ENCODE measurements around the gene TBC1D13.

The TBC1D13 gene

DNA sequence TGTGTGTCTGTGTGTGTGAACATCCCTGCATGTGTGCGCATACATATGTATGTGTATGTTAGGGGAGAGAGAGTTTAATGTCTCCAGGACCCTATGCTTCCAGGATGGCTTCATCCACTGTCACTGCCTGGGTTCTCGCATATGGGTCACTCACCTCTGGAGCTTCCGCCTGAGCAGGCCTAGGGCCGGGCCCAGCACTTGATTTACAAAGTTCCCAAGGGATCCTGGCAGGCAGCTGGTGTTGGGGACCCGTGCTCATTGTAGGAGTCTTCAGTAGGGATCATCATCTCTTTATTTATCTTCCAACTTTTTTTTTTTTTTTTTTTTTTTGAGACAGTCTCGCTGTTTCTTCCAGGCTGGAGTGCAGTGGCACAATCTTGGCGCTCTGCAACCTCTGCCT, 13.0 kb downstream of the TBC1D13 start:
- TF ChIP-seq SIN3A (IDR thresholded peaks at IDR 0.05; ENCODE audit: borderline replicate concordance, insufficient read depth, low read length) (no peak), POLR2AphosphoS5 (IDR thresholded peaks at IDR 0.05; ENCODE audit: low read depth, low read length) (no peak), FOXP2 (optimal IDR thresholded peaks at IDR 0.05; ENCODE audit: borderline replicate concordance, extremely low read depth, extremely low read length, insufficient read depth) (no peak), TAF1 (IDR thresholded peaks at IDR 0.05; ENCODE audit: borderline replicate concordance, insufficient read depth, low read length) (no peak)
- TF ChIP-seq, protein P1, sequence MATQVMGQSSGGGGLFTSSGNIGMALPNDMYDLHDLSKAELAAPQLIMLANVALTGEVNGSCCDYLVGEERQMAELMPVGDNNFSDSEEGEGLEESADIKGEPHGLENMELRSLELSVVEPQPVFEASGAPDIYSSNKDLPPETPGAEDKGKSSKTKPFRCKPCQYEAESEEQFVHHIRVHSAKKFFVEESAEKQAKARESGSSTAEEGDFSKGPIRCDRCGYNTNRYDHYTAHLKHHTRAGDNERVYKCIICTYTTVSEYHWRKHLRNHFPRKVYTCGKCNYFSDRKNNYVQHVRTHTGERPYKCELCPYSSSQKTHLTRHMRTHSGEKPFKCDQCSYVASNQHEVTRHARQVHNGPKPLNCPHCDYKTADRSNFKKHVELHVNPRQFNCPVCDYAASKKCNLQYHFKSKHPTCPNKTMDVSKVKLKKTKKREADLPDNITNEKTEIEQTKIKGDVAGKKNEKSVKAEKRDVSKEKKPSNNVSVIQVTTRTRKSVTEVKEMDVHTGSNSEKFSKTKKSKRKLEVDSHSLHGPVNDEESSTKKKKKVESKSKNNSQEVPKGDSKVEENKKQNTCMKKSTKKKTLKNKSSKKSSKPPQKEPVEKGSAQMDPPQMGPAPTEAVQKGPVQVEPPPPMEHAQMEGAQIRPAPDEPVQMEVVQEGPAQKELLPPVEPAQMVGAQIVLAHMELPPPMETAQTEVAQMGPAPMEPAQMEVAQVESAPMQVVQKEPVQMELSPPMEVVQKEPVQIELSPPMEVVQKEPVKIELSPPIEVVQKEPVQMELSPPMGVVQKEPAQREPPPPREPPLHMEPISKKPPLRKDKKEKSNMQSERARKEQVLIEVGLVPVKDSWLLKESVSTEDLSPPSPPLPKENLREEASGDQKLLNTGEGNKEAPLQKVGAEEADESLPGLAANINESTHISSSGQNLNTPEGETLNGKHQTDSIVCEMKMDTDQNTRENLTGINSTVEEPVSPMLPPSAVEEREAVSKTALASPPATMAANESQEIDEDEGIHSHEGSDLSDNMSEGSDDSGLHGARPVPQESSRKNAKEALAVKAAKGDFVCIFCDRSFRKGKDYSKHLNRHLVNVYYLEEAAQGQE (IDR thresholded peaks at IDR 0.05; ENCODE audit: insufficient read depth in 1 of 2, low read depth in 2 of 2, low read length in 2 of 2), result no peak

DNA sequence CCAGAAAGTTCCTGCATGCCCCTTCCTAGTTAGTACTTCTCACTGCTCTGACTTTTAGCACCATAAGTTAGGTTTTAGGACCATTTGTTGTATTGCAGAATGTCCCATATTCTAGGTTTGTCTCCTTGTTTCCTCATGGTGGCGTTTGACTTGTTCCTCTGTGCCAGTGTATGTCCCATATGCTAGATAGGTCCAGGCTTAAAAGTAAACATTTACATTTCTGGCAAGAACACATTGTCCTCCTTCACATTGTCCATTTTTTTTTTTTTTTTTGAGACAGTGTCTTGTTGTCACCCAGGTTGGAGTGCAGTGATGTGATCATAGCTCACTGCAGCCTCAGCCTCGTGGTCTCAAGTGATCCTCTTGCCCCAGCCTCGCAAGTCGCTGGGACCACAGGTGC, 15.4 kb downstream of the TBC1D13 start:
- TF ChIP-seq, protein P1 (IDR thresholded peaks at IDR 0.05; ENCODE audit: insufficient read depth in 1 of 2, low read depth in 2 of 2, low read length in 2 of 2), result no peak
- TF ChIP-seq SIN3A (IDR thresholded peaks at IDR 0.05; ENCODE audit: borderline replicate concordance, insufficient read depth, low read length), result no peak
- no peak for TF ChIP-seq FOXP2 (optimal IDR thresholded peaks at IDR 0.05; ENCODE audit: borderline replicate concordance, extremely low read depth, extremely low read length, insufficient read depth)
- TF ChIP-seq TAF1 (IDR thresholded peaks at IDR 0.05; ENCODE audit: borderline replicate concordance, insufficient read depth, low read length), result no peak
- no peak for TF ChIP-seq POLR2AphosphoS5 (IDR thresholded peaks at IDR 0.05; ENCODE audit: low read depth, low read length)

DNA sequence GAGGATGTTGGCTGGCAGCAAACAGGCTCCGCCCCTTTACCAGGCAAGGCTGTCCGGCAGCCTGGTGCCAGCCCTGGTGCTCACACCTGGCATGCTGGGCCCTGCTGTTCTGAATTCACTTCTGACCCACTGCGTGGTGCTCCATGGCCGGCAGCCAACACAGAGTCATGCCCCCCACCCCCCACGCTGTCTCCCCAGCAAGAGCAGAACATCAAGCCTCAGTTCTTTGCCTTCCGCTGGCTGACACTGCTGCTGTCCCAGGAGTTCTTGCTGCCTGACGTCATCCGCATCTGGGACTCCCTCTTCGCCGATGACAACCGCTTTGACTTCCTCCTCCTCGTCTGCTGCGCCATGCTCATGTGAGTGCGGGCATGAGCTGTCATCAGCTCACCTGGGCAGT, 18.6 kb downstream of the TBC1D13 start:
- TF ChIP-seq TAF1 (IDR thresholded peaks at IDR 0.05; ENCODE audit: borderline replicate concordance, insufficient read depth, low read length), result no peak
- TF ChIP-seq FOXP2 (optimal IDR thresholded peaks at IDR 0.05; ENCODE audit: borderline replicate concordance, extremely low read depth, extremely low read length, insufficient read depth), result no peak
- no peak for TF ChIP-seq SIN3A (IDR thresholded peaks at IDR 0.05; ENCODE audit: borderline replicate concordance, insufficient read depth, low read length)
- TF ChIP-seq POLR2AphosphoS5 (IDR thresholded peaks at IDR 0.05; ENCODE audit: low read depth, low read length), result no peak
- TF ChIP-seq, protein P1 (IDR thresholded peaks at IDR 0.05; ENCODE audit: insufficient read depth in 1 of 2, low read depth in 2 of 2, low read length in 2 of 2), result no peak

DNA sequence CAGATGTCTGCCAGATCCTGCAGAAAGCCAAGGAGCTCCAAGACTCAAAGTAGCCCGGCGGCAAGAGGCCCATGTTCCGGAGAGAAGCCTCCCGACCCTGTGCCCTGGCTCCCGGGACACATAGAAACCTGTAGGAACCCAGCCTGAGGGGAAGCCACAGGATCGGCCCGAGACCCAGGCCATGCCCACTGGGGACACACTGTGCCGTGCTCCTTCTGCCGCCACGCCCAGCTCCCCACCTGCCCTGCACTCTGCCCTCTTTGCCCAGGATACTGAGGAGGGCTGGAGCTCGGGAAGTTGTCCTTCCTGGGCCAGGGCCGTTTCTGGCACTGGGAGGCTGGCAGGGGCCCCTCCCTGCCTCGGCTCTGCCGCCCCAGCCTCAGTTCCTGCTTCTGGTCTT, 20.8 kb downstream of the TBC1D13 start:
- TF ChIP-seq POLR2AphosphoS5 (IDR thresholded peaks at IDR 0.05; ENCODE audit: low read depth, low read length) (no peak), TAF1 (IDR thresholded peaks at IDR 0.05; ENCODE audit: borderline replicate concordance, insufficient read depth, low read length) (no peak), SIN3A (IDR thresholded peaks at IDR 0.05; ENCODE audit: borderline replicate concordance, insufficient read depth, low read length) (no peak), FOXP2 (optimal IDR thresholded peaks at IDR 0.05; ENCODE audit: borderline replicate concordance, extremely low read depth, extremely low read length, insufficient read depth) (no peak)
- TF ChIP-seq, protein P1 (IDR thresholded peaks at IDR 0.05; ENCODE audit: insufficient read depth in 1 of 2, low read depth in 2 of 2, low read length in 2 of 2), result no peak

DNA sequence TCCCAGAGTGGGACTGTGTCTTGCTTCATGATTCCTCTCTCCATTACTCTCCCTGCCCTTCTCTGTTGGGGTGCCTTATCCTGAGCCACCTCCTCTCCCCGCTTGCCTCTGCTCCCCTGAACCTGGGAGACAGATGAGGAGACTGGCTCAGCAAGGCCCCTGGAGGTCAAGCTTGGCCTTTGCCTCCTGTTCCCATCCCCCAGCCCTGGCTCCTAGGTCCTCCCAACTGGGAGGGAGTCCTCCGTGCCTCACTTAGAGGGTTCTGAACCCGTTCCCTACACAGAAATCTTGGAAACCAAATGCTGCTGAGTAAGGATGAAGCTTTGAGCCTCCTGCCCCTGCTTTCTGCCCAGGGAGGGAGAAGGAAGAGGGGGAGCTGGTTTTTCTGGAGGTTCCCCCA, 21.5 kb downstream of the TBC1D13 start:
- TF ChIP-seq TAF1 (IDR thresholded peaks at IDR 0.05; ENCODE audit: borderline replicate concordance, insufficient read depth, low read length) (no peak), FOXP2 (optimal IDR thresholded peaks at IDR 0.05; ENCODE audit: borderline replicate concordance, extremely low read depth, extremely low read length, insufficient read depth) (no peak), SIN3A (IDR thresholded peaks at IDR 0.05; ENCODE audit: borderline replicate concordance, insufficient read depth, low read length) (no peak), POLR2AphosphoS5 (IDR thresholded peaks at IDR 0.05; ENCODE audit: low read depth, low read length) (no peak)
- TF ChIP-seq, protein P1 (IDR thresholded peaks at IDR 0.05; ENCODE audit: insufficient read depth in 1 of 2, low read depth in 2 of 2, low read length in 2 of 2), result no peak

All from PFSK-1 (cell line).